Left renal pelvis (tissue), 4 donors: ENCODE data around the gene PRPF6. TPM values are rescaled to one million over a fixed set of nuclear protein-coding genes. Genes with fewer than 3 reads are reported as not detected.

Experiments
- DNase-seq, 4 donors: peaks; one replicate each; pipeline ENCODE4 v3.0.0-alpha.2; 2013; ENCODE audit warnings: low read depth in 4 of 4, low spot score in 3 of 4
- polyA plus RNA-seq, 4 donors: library from polyadenylated mRNA; unstranded; fragments of 120-200 nt; gene quantifications; one replicate each; pipeline ENCODE4 v1.2.1, GENCODE V29; 2013; ENCODE audit not compliant: insufficient read length in 4 of 4

The PRPF6 gene
- polyA plus RNA-seq, 4 donors: 60.4 to 89.4 (median 83.3) TPM

DNA sequence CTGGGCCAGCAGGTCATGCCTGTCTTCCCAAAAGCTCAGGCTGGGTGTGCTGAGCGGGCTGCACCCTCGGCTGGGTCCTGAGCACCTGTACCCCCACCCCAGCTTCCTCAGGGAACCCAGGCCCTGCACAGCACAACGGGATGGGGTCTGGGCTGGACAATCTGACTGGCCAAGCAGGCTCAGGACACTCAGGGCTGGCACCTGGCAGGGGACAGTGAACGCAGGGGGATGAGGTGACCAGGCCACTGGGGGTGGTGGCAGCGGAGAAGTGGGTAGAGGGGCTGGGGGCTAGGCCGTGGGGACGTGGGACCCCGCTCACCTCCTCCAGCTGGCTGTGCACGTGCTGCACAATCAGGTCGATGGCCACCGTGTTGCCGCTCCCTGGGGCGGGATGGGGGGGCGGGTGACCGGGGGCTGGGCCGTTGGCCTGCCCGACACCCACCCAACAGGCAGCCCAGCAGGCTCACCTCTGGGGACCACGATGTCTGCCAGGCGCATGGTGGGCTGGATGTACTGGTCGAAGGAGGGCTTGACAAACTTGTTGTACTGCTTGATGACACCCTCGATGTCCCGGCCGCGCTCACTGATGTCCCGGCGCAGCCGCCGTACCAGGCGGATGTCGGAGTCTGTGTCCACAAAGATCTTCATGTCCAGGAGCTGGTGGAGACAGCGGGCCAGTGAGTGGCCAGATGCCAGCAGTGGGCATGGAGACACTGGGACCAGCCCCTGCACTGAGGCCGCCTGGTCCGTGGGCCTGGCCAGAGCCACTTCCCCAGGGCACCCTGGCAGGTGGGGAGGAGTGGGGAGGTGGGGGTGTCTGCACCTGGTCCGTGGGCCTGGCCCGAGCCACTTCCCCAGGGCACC, 36.6 kb upstream of the PRPF6 start:
- no peak for DNase-seq

DNA sequence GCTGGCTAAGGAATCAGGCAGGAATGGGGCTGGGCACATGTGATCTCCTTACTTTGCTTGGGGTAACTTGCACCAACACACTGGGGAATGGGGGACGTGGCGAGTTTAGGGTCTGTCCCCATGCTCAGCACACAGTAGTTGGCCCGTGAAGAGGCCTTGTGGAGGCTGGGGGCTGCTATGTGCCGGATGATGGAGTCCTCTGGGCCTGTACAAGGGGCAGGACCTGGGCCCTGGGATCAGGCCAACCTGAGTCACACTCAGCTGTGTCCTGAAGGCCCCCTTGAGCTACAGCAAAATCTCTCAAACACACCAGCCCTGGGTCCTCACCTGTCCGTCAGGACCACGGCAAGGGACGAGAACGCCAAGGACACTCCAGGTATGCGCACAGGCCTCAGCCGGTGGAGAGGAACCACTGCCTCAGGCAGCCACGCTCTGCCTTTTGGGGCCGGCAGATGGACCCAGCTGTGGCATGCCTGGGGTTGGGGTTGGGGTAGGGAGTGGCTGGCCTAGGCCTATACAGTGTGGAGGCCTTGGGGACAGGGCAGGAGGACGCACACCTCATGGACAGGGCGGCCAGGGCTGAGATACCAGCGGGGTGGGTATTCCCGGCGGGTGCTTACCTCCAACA, 35.8 kb upstream of the PRPF6 start:
- no peak for DNase-seq

DNA sequence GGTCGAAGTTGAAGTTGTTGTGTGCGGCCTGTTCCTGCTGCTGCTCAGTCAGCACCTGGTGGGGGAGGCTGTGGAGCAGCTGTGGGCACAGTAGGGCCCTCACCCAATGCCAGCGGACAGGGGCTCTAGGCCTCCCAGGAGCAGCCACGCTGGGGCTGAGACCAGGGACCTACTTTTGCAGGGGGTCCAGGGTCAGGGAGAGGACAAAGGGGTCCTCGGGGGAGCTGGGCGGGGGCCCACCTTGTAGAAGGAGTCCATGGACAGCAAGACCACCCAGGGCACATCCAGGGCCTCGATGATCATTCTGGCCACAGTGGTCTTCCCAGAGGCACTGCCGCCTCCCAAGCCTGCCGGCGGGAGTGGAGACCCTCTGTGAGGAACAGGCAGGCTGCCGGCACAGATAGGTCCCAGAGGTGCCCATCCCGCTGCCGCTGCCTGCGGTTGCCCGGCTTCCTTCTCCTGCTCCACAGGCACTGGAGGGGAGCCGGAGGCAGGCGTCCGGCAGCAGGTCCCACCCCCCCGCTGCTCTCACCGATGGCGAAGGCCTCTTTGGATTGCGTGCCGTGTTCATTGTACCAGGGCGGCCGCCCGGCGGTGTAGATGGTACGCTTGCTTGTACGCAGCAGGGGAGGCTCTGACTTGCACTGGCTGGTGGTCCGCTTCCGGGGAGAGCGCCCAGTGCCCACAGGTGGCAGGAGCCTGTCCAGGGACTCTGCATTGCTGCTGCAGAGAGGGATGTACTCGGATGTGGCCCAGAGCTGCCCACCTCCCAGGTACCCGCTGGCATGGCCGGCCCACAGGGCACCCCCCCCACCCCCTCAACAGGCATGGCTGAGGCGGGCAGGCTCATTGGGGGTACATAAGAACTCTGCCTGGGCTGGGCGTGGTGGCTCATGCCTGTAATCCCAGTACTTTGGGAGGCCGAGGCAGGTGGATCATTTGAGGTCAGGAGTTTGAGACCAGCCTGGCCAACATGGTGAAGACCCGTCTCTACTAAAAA, 34.7 kb upstream of the PRPF6 start:
- no peak for DNase-seq

DNA sequence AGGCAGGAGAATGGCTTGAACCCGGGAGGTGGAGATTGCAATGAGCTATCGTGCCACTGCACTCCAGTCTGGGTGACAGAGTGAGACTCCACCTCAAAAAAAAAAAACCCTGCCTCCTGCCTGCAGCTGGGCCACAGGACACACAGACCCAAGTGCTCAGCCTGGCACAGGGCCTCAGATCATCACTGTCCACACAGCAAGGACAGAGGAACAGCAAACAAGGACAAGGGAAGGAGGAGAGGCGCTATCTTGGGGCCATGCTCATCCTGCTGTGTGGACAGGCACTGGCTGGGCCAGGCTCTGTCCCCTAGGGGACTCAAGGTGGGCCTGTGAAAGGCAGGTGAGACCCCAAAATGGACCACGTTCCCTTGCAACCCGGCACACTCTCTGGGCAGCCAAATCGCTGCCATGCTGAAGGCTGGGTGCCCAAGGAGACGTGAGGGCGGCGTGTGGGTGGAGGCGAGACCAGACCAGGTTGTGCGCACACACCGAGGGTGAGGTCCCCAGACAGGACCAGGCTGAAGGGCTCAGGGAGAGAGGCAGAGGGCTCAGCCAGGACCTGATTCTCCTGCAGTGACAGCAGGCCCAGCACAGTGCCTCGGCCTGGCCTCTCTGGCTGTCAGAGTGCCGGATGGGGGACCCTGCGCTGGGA, 33.8 kb upstream of the PRPF6 start:
- DNase-seq: no peak

DNA sequence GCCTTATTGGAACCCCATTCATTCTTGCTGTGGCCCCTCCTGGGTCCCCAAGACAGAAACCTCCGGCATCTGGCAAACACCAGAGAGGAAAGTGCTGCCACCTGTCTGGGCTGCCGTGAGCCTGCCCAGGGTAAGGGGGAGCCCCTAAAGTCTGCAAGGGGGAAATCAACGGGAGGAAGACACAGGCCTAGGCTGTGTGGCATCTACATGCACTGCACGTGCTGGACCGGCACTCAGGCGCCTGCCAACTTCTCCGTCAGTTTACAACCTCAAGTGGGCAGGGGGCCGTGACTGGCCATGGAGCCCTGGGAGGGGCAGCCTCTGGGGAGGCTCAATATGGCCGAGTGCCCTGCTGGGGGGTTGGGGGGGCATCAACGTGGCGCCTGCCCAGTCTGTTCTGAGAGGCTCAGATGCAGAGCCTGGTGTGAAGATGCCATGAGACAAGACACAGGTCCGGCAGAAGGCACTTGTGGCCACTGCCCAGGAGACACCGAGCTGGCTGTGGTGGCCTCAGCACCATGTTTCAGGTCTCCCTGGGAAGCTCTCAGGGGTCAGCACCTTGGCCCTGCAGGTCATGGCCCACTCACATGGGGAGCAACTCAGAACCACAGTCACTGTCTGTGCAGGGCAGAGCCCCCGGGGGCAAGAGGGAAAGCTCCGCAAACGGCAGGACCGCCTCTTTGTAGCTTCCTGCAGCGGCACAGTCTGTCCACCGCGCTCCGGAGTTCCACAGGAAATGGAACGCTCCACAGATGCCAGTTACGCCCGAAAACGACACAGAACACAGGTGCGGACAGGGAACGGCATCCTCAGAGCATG, 33.1 kb upstream of the PRPF6 start:
- DNase-seq: no peak

- DNase-seq: no peak
Observed at GRCh38 chr20:63950701-63951397, 30.1 kb upstream of the PRPF6 start.

- no peak for DNase-seq
Observed at GRCh38 chr20:63951398-63952209, 29.3 kb upstream of the PRPF6 start.

- DNase-seq: no peak
Observed at GRCh38 chr20:63952210-63952535, 28.8 kb upstream of the PRPF6 start.

- no peak for DNase-seq
Observed at GRCh38 chr20:63952769-63953168, 28.2 kb upstream of the PRPF6 start.

DNA sequence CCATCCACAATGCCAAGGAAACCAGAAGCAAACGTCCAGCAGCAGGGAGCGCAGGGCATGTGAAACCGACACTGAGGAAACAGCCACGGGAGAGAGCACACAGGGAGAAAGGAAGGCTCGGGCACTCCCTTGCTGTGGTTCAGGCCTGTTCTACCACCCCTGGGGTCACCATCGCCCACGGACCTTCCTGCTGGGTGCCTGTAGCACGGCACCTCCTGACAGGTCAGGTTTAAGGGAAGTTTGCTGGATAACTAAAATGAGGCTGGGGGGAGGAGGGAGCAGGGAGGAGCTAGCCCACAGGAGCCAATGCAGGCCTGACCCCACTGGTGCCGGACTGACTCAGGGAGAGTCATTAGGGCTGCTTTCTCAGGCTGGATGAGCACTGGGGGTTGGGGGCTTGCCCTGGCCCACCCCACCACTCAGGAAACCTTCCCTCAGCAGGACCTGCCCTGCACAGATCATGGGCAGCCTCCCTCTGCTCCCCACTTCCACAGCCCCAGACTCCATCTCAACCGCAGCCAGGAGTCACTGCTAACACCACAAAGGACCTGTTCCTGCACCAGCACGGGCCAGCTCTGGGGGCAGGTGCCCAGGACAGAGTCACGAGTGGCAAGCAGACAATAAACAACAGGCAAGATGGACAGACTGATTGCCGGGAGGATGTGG, 27.0 kb upstream of the PRPF6 start:
- DNase-seq: no peak

GRCh38 chr20:63955281-63955826, 25.6 kb upstream of the PRPF6 start:
- DNase-seq: no peak

DNA sequence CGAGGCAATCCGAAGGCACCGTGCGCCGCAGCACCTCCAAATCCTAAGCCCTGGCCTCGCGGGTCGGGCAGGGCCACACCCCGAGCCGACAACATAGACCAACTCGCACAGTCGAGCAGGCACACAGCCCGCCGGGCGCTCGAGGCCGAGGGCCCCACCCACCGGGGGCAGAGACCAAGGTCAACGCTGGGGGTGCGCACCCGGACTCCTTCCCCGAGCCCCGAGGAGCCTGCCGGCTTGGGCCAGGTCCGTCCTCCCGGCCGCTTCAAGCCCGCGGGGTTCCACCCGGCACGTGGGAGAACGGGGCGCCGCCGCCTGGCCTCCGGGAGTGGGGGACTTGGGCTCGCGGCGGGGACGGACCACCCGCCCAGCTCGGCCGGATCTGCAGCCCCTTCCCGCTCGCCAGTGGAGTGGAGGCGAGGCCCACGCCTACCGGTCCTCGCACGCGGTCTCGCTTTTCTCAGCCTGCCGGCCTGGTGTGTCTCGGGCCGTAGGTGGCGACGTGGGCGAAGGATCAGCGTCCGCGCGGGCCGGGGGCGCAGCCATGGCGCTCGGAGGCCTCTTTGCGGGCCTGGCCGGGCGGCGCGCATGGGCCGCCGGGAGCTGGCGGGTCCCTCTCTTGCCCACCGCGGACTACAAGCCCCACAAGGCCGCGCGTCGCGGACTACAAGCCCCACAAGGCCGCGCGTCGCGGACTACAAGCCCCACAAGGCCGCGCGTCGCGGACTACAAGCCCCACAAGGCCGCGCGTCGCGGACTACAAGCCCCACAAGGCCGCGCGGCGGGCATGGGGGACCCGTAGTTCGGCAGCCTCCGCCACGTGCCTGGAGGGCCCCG, 24.9 kb upstream of the PRPF6 start, which contains the start of gene UCKL1:
Gene UCKL1 (minus strand): TSS at position 590 of the 837 bp plus-strand sequence. CDS start 44 bp downstream, at position 546.
- DNase-seq: peak in 1 of 4 donors; percentile 81

DNA sequence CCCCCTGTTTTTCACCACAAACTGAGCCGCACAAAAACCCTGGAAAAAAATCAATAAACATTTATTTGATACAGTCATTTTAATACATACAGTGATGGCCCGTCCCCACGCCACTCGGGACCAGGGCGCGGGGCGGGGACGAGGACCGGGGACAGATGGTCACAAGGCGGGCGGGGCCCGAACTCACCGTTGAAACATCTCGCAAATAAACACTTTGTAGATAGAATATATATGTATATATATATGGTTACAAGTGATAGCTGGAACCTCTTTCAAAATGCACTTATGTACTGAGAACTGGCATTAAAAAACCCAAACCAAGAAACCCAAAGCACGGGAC, 24.3 kb upstream of the PRPF6 start:
- DNase-seq: no peak

DNA sequence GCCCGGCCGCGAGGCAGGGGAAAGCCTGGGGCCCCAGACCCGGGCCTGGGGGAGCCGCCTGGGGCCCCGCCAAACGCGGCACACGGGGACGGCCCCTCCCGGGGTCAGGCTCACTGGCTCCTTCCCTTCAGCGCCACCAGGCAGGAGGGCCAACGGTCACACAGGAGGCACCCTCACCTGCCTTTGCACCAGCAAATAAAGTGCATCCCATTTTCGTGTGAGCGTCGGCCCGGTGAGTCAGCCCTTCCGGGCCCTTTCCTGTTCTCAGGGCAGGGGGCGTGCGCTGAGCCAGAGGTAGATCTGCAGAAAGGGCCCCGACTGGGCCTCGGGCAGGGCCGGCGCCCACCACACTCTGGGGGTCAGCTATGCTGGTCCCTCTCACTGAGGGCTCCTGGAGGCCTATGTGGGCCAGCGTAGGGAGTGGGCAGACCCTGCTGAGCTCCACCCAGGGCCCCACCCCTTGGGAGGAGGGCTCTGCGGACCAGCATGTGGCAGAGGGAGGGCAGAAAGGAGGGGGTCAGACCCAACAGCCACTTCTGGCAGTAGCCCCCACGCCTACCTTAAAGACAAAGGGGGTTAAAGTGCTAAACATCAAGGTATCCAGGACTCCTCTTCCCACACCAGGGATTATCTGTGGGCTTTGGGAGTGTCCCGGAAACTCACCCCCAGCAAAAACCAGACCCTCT, 23.8 kb upstream of the PRPF6 start:
- no peak for DNase-seq

GRCh38 chr20:63957690-63958441, 23.1 kb upstream of the PRPF6 start:
- DNase-seq: no peak
